SH-SY5Y (cell line): Measurements from ENCODE around the gene CYSLTR2.

Source experiments
- GATA2 ChIP-seq: IDR thresholded peaks from 2 replicates; pipeline ENCODE4 v1.6.1; 2011; ENCODE audit warnings: mild to moderate bottlenecking, low read depth, low read length
- GATA3 ChIP-seq: IDR thresholded peaks from 2 replicates; pipeline ENCODE4 v1.6.1; 2011; ENCODE audit warnings: low read depth, mild to moderate bottlenecking, low read length, moderate library complexity

DNA sequence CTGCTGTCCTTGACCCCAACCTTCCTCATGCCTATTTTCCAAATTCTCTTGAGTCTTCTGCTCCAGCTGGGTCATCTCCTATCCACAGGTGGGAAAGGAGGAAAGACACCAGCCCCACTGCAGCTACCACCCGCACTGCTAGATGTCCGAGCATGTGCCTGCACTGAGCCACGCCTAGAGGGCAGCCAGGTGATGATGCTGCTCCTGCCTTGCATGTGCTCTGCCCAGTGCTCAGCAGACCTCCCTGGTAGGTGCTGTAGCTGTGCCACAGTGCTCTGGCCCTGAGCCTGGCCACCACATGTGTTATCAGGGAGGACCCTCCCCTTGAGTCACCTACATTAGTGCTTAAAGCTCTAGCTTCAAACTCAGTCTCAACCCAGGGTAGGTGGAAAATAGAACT, 6.9 kb upstream of the CYSLTR2 start:
- no peak for TF ChIP-seq GATA2
- TF ChIP-seq GATA3: no peak
